Measurements from ENCODE around the gene OR2B2.

OR2B2 gene

DNA sequence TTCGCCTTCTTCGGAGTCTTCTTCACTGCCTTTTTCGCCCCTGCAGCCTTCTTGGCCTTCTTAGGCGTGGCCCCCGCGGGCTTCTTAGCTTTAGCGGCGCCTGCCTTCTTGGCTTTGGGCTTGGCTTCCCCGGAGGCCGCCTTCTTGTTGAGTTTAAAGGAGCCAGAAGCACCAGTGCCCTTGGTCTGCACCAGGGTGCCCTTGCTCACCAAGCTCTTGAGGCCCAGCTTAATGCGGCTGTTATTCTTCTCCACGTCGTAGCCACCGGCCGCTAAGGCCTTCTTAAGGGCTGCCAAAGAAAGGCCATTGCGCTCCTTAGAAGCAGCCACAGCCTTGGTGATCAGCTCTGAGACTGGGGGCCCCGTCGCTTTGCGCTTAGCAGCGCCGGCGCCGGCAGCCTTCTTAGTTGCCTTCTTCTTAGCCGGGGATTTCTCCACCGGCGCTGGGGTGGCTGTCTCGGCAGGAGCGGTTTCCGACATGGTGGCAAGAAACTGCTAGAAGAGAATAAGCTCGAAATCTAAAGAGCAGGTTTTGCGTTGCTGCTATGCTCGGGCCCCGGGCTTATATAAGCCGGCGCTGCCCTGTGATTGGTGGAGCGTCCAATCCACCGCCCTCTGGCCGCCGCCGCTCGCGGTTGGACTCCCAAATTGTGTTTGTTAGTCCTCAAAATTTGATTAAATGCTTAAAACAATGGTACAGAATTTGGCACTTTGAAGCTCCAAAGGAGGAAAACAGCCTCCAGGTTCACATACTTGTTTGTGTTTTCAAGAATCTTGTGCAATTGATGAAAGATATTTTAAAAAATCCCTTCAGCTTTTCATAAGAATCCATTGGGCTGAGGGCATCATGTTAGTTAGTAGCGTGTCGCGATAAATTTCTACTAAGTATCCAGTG is 44.9 kb downstream of the OR2B2 start:
- H3K79me2 ChIP-seq (ENCODE audit: control insufficient read depth, insufficient read depth, low read length, unreplicated experiment): no peaks in the 10 kb centered on the region
- peak overlapping the region; percentile 86 for H3K4me3 ChIP-seq (ENCODE audit: low read depth, low read length)
- H3K27ac ChIP-seq (ENCODE audit: low read depth, low read length): peak overlapping the region; percentile 87
- no peaks in the 10 kb centered on the region for H3K36me3 ChIP-seq (ENCODE audit: insufficient read depth, low read length)
- peak overlapping the region; percentile 96 for H2AFZ ChIP-seq (ENCODE audit: low read length, unreplicated experiment)
- no peaks in the 10 kb centered on the region for H3K27me3 ChIP-seq (ENCODE audit: insufficient read depth, low read length)
- H3K4me1 ChIP-seq (ENCODE audit: control insufficient read depth, insufficient read depth, low read length, unreplicated experiment): peaks cover 7% of the 10 kb centered on the region

GRCh38 chr6:27866357-27867050 is 45.7 kb downstream of the OR2B2 start:
- Histone ChIP-seq H3K27me3 (ENCODE audit: insufficient read depth, low read length) (no peaks in the 10 kb centered on the region), H3K79me2 (ENCODE audit: control insufficient read depth, insufficient read depth, low read length, unreplicated experiment) (no peaks in the 10 kb centered on the region), H3K36me3 (ENCODE audit: insufficient read depth, low read length) (no peaks in the 10 kb centered on the region), H2AFZ (ENCODE audit: low read length, unreplicated experiment) (no peak overlapping the region), H3K4me3 (ENCODE audit: low read depth, low read length) (peak overlapping the region; percentile 86), H3K4me1 (ENCODE audit: control insufficient read depth, insufficient read depth, low read length, unreplicated experiment) (peaks cover 5% of the 10 kb centered on the region), H3K27ac (ENCODE audit: low read depth, low read length) (peak overlapping the region; percentile 87)

- Histone ChIP-seq H3K27ac (ENCODE audit: low read depth, low read length) (peak overlapping the region; percentile 87), H3K79me2 (ENCODE audit: control insufficient read depth, insufficient read depth, low read length, unreplicated experiment) (no peaks in the 10 kb centered on the region), H3K4me3 (ENCODE audit: low read depth, low read length) (peak overlapping the region; percentile 86), H3K36me3 (ENCODE audit: insufficient read depth, low read length) (no peaks in the 10 kb centered on the region), H3K4me1 (ENCODE audit: control insufficient read depth, insufficient read depth, low read length, unreplicated experiment) (peaks cover 3% of the 10 kb centered on the region), H2AFZ (ENCODE audit: low read length, unreplicated experiment) (no peak overlapping the region), H3K27me3 (ENCODE audit: insufficient read depth, low read length) (no peaks in the 10 kb centered on the region)
Measured at GRCh38 chr6:27865850-27866356, 46.3 kb downstream of the OR2B2 start.

- Histone ChIP-seq H2AFZ (ENCODE audit: low read length, unreplicated experiment) (peak overlapping the region; percentile 61), H3K27ac (ENCODE audit: low read depth, low read length) (peak overlapping the region; percentile 87), H3K79me2 (ENCODE audit: control insufficient read depth, insufficient read depth, low read length, unreplicated experiment) (no peaks in the 10 kb centered on the region), H3K36me3 (ENCODE audit: insufficient read depth, low read length) (no peaks in the 10 kb centered on the region), H3K4me3 (ENCODE audit: low read depth, low read length) (peak overlapping the region; percentile 86), H3K4me1 (ENCODE audit: control insufficient read depth, insufficient read depth, low read length, unreplicated experiment) (peaks cover 3% of the 10 kb centered on the region), H3K27me3 (ENCODE audit: insufficient read depth, low read length) (no peaks in the 10 kb centered on the region)
Measured at GRCh38 chr6:27864906-27865849, 47.0 kb downstream of the OR2B2 start.

- H3K4me1 ChIP-seq (ENCODE audit: control insufficient read depth, insufficient read depth, low read length, unreplicated experiment): peaks cover 3% of the 10 kb centered on the region
- peak overlapping the region; percentile 61 for H2AFZ ChIP-seq (ENCODE audit: low read length, unreplicated experiment)
- H3K79me2 ChIP-seq (ENCODE audit: control insufficient read depth, insufficient read depth, low read length, unreplicated experiment): no peaks in the 10 kb centered on the region
- H3K4me3 ChIP-seq (ENCODE audit: low read depth, low read length): peak overlapping the region; percentile 86
- no peaks in the 10 kb centered on the region for H3K27me3 ChIP-seq (ENCODE audit: insufficient read depth, low read length)
- no peaks in the 10 kb centered on the region for H3K36me3 ChIP-seq (ENCODE audit: insufficient read depth, low read length)
- peak overlapping the region; percentile 87 for H3K27ac ChIP-seq (ENCODE audit: low read depth, low read length)
Measured at GRCh38 chr6:27863962-27864905, 48.0 kb downstream of the OR2B2 start.

GRCh38 chr6:27862396-27863066 is 49.7 kb downstream of the OR2B2 start:
- peak overlapping the region; percentile 4; the same call in 1 of the 2 replicates for H3K27ac ChIP-seq (ENCODE audit: low read depth, low read length)
- peaks cover 3% of the 10 kb centered on the region for H3K4me1 ChIP-seq (ENCODE audit: control insufficient read depth, insufficient read depth, low read length, unreplicated experiment)
- H3K4me3 ChIP-seq (ENCODE audit: low read depth, low read length): no peak overlapping the region
- H3K79me2 ChIP-seq (ENCODE audit: control insufficient read depth, insufficient read depth, low read length, unreplicated experiment): no peaks in the 10 kb centered on the region
- no peaks in the 10 kb centered on the region for H3K27me3 ChIP-seq (ENCODE audit: insufficient read depth, low read length)
- no peak overlapping the region for H2AFZ ChIP-seq (ENCODE audit: low read length, unreplicated experiment)
- H3K36me3 ChIP-seq (ENCODE audit: insufficient read depth, low read length): no peaks in the 10 kb centered on the region

DNA sequence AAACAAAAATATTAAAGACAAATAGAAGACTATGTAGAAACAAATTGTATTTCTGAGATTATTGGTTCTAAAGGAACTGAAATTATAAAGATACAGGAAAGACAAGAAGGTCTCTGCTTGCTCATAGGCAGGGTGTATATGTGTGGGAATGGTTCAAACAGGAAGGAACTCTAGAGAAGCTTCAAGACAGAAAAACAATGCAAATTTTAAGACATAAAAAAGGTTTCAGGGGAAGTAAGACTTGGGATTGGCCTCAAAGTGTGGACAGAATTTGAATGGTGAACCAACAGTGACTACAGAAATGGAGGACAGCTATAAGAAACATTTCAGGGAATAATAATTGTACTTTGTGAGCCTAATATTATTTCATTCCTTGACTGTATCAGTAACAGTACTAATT is 50.3 kb downstream of the OR2B2 start:
- no peaks in the 10 kb centered on the region for H3K36me3 ChIP-seq (ENCODE audit: insufficient read depth, low read length)

DNA sequence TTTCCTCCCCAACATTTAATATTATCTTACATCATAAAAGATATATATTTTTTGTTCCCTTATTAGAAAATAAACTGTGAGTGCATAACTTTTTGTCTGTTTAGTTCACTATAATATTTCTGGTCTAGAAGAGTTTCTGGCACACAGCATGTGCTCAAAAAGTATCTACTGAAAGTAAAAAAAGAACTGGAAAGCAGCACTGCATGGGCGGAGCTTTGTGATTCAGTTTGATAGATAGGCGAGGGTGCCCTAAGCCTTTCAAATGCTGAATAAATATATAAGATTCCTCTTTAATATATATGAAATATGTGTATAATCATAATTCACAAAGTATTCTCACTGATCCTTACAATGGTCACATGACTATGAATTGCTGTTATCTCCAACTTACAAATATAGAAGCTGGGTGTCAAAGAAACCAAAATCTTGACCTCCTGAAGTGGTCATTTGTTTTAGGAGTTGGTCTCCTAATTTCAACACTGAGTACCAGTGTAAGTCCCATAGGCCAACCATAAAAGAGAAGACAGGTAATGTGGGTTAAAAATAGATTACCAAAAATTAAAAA is 50.8 kb downstream of the OR2B2 start:
- H3K4me3 ChIP-seq (ENCODE audit: low read depth, low read length): no peak overlapping the region
- no peaks in the 10 kb centered on the region for H3K79me2 ChIP-seq (ENCODE audit: control insufficient read depth, insufficient read depth, low read length, unreplicated experiment)
- peaks cover 3% of the 10 kb centered on the region for H3K4me1 ChIP-seq (ENCODE audit: control insufficient read depth, insufficient read depth, low read length, unreplicated experiment)
- H2AFZ ChIP-seq (ENCODE audit: low read length, unreplicated experiment): no peak overlapping the region
- H3K36me3 ChIP-seq (ENCODE audit: insufficient read depth, low read length): no peaks in the 10 kb centered on the region
- no peak overlapping the region for H3K27ac ChIP-seq (ENCODE audit: low read depth, low read length)
- H3K27me3 ChIP-seq (ENCODE audit: insufficient read depth, low read length): no peaks in the 10 kb centered on the region

More for the DNA sequence above, 50.3 kb downstream of the OR2B2 start:
- no peak overlapping the region for H3K27ac ChIP-seq (ENCODE audit: low read depth, low read length)
- H3K79me2 ChIP-seq (ENCODE audit: control insufficient read depth, insufficient read depth, low read length, unreplicated experiment): no peaks in the 10 kb centered on the region
- H3K4me1 ChIP-seq (ENCODE audit: control insufficient read depth, insufficient read depth, low read length, unreplicated experiment): peaks cover 3% of the 10 kb centered on the region
- no peak overlapping the region for H2AFZ ChIP-seq (ENCODE audit: low read length, unreplicated experiment)
- H3K27me3 ChIP-seq (ENCODE audit: insufficient read depth, low read length): no peaks in the 10 kb centered on the region
- no peak overlapping the region for H3K4me3 ChIP-seq (ENCODE audit: low read depth, low read length)
